Measurements from ENCODE around the gene ASTN1.

Gene ASTN1

GRCh38 chr1:177186639-177187038 lies 22.1 kb upstream of the ASTN1 start:
- Histone ChIP-seq H3F3A (ENCODE audit: low read depth) (no peaks in the 10 kb centered on the region), H3K4me2 (ENCODE audit: low read depth, low read length, poor library complexity, severe bottlenecking) (no peak overlapping the region), H3K27me3 (ENCODE audit: insufficient read depth, low read length, poor library complexity, severe bottlenecking) (no peaks in the 10 kb centered on the region), H3K36me3 (ENCODE audit: insufficient read depth, low read length) (no peaks in the 10 kb centered on the region), H3K4me3 (ENCODE audit: low read length, poor library complexity, severe bottlenecking) (no peak overlapping the region), H3K79me2 (ENCODE audit: insufficient read depth, low read length) (no peaks in the 10 kb centered on the region), H3K9ac (ENCODE audit: low read depth, low read length, poor library complexity, severe bottlenecking) (no peak overlapping the region), H3K9me3 (ENCODE audit: insufficient read depth, low read depth, low read length) (no peaks in the 10 kb centered on the region), H3K4me1 (ENCODE audit: insufficient read depth, low read length, poor library complexity, severe bottlenecking) (no peaks in the 10 kb centered on the region), H2AFZ (ENCODE audit: low read length) (no peak overlapping the region), H3K9me2 (replicated peaks; ENCODE audit: low read depth, low read length) (no peaks in the 10 kb centered on the region), H4K20me1 (ENCODE audit: insufficient read depth, low read length, poor library complexity, severe bottlenecking) (no peaks in the 10 kb centered on the region)
- TF ChIP-seq EZH2phosphoT487 (IDR thresholded peaks at IDR 0.05; ENCODE audit: borderline replicate concordance) (no peak), CTCF (conservative IDR thresholded peaks at IDR 0.05; ENCODE audit: low read length) (no peak)

- H3K4me2 ChIP-seq (ENCODE audit: low read depth, low read length, poor library complexity, severe bottlenecking): no peak overlapping the region
- H3K27me3 ChIP-seq (ENCODE audit: insufficient read depth, low read length, poor library complexity, severe bottlenecking): no peaks in the 10 kb centered on the region
- no peaks in the 10 kb centered on the region for H3K36me3 ChIP-seq (ENCODE audit: insufficient read depth, low read length)
- no peak overlapping the region for H3K9ac ChIP-seq (ENCODE audit: low read depth, low read length, poor library complexity, severe bottlenecking)
- no peaks in the 10 kb centered on the region for H3K79me2 ChIP-seq (ENCODE audit: insufficient read depth, low read length)
- no peak for TF ChIP-seq EZH2phosphoT487 (IDR thresholded peaks at IDR 0.05; ENCODE audit: borderline replicate concordance)
- TF ChIP-seq CTCF (conservative IDR thresholded peaks at IDR 0.05; ENCODE audit: low read length): peak; percentile 58
- H3K4me3 ChIP-seq (ENCODE audit: low read length, poor library complexity, severe bottlenecking): no peak overlapping the region
- no peaks in the 10 kb centered on the region for H4K20me1 ChIP-seq (ENCODE audit: insufficient read depth, low read length, poor library complexity, severe bottlenecking)
- no peaks in the 10 kb centered on the region for H3K9me2 ChIP-seq (replicated peaks; ENCODE audit: low read depth, low read length)
- no peaks in the 10 kb centered on the region for H3K9me3 ChIP-seq (ENCODE audit: insufficient read depth, low read depth, low read length)
- H2AFZ ChIP-seq (ENCODE audit: low read length): no peak overlapping the region
- H3K4me1 ChIP-seq (ENCODE audit: insufficient read depth, low read length, poor library complexity, severe bottlenecking): no peaks in the 10 kb centered on the region
- H3F3A ChIP-seq (ENCODE audit: low read depth): no peaks in the 10 kb centered on the region
These were observed 20.7 kb upstream of the ASTN1 start for GRCh38 chr1:177185209-177185608.

- Histone ChIP-seq H2AFZ (ENCODE audit: low read length) (no peak overlapping the region), H3K4me2 (ENCODE audit: low read depth, low read length, poor library complexity, severe bottlenecking) (no peak overlapping the region), H3K9me2 (replicated peaks; ENCODE audit: low read depth, low read length) (no peaks in the 10 kb centered on the region), H3K4me1 (ENCODE audit: insufficient read depth, low read length, poor library complexity, severe bottlenecking) (no peaks in the 10 kb centered on the region), H3K4me3 (ENCODE audit: low read length, poor library complexity, severe bottlenecking) (no peak overlapping the region), H3K79me2 (ENCODE audit: insufficient read depth, low read length) (no peaks in the 10 kb centered on the region), H3K27me3 (ENCODE audit: insufficient read depth, low read length, poor library complexity, severe bottlenecking) (no peaks in the 10 kb centered on the region), H4K20me1 (ENCODE audit: insufficient read depth, low read length, poor library complexity, severe bottlenecking) (no peaks in the 10 kb centered on the region), H3K36me3 (ENCODE audit: insufficient read depth, low read length) (no peaks in the 10 kb centered on the region), H3K9ac (ENCODE audit: low read depth, low read length, poor library complexity, severe bottlenecking) (no peak overlapping the region), H3K9me3 (ENCODE audit: insufficient read depth, low read depth, low read length) (no peaks in the 10 kb centered on the region), H3F3A (ENCODE audit: low read depth) (no peaks in the 10 kb centered on the region)
- no peak for TF ChIP-seq CTCF (conservative IDR thresholded peaks at IDR 0.05; ENCODE audit: low read length)
These were observed 19.3 kb upstream of the ASTN1 start for GRCh38 chr1:177183836-177184235.

Measured in Loucy (cell line).